HT-29 (cell line): ENCODE measurements around the gene IZUMO2. TPM values are rescaled to one million over a fixed set of nuclear protein-coding genes. Genes with fewer than 3 reads are reported as not detected.
"Not testable (repeated sequence)": the region's sequence is repeated elsewhere in the genome, so short reads cannot be mapped to it uniquely, and the experiment has no call there.

Experiments
- DNase-seq: peaks from one replicate; pipeline ENCODE4 v3.0.0-alpha.2; 2015; ENCODE audit warnings: low spot score
- total RNA-seq: library from RNA; depleted of rRNA; stranded (reverse); fragments of >200 nt; shearing (Covaris generic); gene quantifications from 2 replicates; pipeline ENCODE4 v1.2.3, GENCODE V29; 2014; rRNA removed

IZUMO2 gene
- total RNA-seq, 1 experiment from 2014 or later = not detected

- DNase-seq = not testable (repeated sequence)
Observed at GRCh38 chr19:50136603-50137365, 26.3 kb downstream of the IZUMO2 start.

- not testable (repeated sequence) for DNase-seq
Observed at GRCh38 chr19:50135856-50136602, 27.1 kb downstream of the IZUMO2 start.

DNA sequence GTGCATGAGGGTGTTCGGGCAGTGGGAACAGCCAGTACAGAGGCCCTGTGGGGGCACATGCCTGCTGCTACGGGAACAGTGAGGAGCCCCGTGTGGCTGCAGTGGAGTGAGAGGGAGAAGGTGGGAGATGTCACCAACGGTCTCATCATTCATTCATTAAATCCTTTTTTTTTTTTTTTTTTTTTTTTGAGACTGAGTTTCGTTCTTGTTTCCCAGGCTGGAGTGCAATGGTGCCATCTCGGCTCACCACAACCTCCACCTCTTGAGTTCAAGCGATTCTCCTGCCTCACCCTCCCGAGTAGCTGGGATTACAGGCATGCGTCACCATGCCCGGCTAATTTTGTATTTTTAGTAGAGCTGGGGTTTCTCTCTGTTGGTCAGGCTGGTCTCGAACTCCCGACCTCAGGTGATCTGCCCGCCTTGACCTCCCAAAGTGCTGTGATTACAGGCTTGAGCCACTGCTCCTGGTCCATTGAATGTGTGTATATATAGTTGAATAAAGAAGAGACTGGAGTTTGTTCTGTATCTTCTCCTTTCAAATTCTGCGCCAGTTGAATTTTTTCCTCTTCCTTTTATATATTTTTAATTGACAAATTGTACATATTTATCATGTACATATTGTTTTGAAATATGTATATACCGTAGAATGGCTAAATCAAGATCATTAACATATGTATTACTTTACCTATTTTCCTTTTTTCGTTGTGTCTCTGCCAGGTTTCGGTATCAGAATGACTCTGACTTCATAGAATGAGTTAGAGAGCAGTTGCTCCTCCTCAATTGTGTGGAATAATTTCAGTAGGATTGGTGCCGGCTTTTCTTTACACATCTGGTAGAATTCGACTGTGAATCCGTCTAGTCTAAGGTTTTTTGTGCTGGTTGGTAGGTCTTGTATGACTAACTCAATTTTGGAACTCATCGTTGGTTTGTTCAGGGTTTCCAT lies 28.0 kb downstream of the IZUMO2 start:
- DNase-seq = not testable (repeated sequence)

DNA sequence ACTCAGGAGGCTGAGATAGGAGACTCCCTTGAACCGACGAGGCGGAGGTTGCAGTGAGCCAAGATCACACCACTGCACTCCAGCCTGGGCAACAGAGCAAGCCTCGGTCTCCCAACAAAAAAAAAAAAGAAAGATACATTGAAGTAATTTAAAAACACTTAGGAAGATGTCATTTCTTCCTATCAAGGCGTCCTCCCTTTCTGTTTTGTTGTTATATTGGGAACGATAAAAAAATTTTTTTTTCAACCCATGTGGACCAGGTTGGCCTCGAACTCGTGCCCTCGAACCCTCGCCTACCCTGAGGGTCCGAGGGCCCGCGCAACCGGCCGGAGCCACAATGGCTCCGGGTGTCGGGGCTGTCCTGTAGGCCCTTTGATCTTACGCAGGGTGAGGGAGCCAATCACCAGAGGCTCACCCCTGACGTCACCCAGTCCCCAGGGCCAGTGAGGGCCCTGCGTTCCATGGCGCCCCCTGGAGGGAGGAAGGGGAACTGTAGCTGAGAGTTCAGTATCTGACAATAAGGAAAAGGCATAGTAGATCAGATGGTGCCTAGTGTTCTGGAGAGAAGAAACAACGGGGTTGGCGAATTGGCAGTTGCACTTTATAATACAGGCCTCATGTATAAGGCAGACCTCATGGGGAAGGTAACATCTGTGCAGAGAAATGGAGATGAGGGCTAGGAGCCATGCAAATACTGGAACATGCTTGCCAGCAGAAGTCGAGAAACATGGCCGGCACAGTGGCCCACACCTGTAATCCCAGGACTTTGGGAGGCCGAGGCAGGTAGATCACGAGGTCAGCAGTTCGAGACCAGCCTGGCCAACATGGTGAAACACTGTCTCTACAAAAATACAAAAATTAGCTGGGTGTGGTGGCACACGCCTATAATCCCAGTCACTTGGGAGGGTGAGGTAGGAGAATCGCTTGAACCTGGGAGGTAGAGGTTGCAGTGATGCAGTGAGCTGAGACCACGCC lies 29.3 kb downstream of the IZUMO2 start:
- DNase-seq = not testable (repeated sequence)

DNA sequence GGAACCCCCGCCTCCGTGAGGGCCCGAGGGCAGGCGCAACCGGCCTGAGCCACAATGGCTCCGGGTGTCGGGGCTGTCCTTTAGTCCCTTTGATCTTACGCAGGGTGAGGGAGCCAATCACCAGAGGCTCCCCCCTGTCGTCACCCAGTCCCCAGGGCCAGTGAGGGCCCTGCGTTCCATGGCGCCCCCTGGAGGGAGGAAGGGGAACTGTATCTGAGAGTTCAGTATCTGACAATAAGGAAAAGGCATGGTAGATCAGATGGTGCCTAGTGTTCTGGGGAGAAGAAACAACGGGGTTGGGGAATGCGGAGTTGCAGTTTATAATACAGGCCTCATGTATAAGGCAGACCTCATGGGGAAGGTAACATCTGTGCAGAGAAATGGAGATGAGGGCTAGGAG lies 59.1 kb downstream of the IZUMO2 start:
- DNase-seq = not testable (repeated sequence)

GRCh38 chr19:50103405-50103804 lies 59.7 kb downstream of the IZUMO2 start:
- not testable (repeated sequence) for DNase-seq

Other genes starting within 250 kb of the IZUMO2 start
- 32.2 and 32.8 TPM in 2 replicates for gene ATF5, start 234.1 kb downstream of the IZUMO2 start, total RNA-seq
- 133 TPM in 2 replicates for gene NUP62, start 233.8 kb downstream of the IZUMO2 start, total RNA-seq
- not detected in 2 replicates for gene SIGLEC11, start 202.1 kb downstream of the IZUMO2 start, total RNA-seq
- 46.1 and 47.7 TPM in 2 replicates for gene VRK3, start 137.9 kb downstream of the IZUMO2 start, total RNA-seq
- 18.9 and 25.1 TPM in 2 replicates for gene ZNF473, start 137.3 kb downstream of the IZUMO2 start, total RNA-seq
- gene MYH14, start 40.3 kb upstream of the IZUMO2 start, total RNA-seq = 130 and 172 TPM in 2 replicates
- gene KCNC3, start 166.1 kb upstream of the IZUMO2 start, total RNA-seq = 3.5 and 7.1 TPM in 2 replicates
- gene NAPSA, start 202.4 kb upstream of the IZUMO2 start, total RNA-seq = 0.08 and 1.2 TPM in 2 replicates
- gene NR1H2, start 213.2 kb upstream of the IZUMO2 start, total RNA-seq = 111 and 113 TPM in 2 replicates
- 256 and 257 TPM in 2 replicates for gene POLD1, start 221.1 kb upstream of the IZUMO2 start, total RNA-seq